HG03025 (cell line): ENCODE measurements around the gene HMCN2.

Source experiments
- ATAC-seq: cut with Tn5 transposase; IDR thresholded peaks from one replicate; pipeline ENCODE4 v1.9.1; 2021; ENCODE audit warnings: mild to moderate bottlenecking, moderate library complexity; ENCODE audit not compliant: unreplicated experiment, low FRiP score

The HMCN2 gene

DNA sequence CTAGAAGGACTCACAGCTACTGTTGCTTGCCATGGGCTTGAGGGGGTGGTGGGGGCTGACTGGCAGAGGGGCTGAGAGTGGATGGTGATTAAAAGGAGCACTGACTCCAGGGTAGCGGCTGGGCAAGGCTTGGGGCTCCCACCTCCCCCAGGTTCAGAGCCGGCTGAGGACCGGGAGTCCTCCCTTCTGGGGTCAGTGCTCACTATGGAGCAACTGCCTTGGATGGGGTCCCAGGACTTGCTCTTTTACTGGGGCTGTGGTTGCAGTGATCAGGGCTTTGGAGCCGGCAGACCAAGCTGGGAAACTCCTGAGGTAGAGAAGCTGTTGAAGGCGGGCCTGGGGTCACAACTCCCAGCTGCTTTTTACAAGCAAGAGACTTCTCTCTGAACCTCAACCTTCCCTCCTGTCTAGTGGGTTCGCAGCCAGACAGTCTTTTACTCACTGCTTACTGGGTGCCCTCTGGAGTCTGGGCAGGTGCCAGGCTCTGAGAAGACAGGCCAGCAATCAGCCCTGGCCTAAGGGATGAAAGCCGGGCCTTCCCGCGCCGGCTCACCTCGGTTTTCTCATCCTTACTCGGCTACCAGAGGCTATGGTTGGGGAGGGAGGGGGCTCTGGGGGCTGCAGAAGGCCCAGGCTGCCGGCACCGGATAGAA lies 178.4 kb downstream of the HMCN2 start:
- ATAC-seq = no peak

DNA sequence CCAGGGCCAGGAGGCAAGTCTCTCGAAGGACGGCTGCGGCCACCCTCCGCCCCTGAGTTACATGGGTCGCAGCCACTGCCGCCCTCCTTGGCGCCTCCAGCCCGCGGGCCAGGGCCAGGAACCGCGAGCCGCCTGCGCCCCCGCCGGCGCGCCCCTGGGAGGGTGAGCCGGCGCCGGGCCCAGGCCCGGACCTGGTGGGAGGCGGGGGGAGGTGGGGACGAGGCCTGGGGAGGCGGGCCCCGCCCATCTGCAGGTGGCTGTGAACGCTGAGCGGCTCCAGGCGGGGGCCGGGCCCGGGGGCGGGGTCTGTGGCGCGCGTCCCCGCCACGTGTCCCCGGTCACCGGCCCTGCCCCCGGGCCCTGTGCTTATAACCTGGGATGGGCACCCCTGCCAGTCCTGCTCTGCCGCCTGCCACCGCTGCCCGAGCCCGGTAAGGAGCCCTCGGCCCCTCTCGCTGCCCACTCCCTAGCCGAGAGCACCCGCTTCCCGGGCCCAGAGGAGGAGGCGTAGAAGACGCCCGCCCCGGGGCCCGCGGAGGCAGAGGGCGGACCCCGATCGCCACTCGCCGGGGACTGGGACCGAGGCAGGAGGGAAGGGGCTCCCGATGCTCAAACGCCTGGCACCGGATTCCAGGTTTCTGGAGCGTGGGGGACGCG lies 179.1 kb downstream of the HMCN2 start, which contains the start of gene ASS1:
TSS of gene ASS1 (plus strand) at position 397 of the 657 bp plus-strand sequence. CDS start 7,268 bp downstream, outside the sequence.
- ATAC-seq = no peak

DNA sequence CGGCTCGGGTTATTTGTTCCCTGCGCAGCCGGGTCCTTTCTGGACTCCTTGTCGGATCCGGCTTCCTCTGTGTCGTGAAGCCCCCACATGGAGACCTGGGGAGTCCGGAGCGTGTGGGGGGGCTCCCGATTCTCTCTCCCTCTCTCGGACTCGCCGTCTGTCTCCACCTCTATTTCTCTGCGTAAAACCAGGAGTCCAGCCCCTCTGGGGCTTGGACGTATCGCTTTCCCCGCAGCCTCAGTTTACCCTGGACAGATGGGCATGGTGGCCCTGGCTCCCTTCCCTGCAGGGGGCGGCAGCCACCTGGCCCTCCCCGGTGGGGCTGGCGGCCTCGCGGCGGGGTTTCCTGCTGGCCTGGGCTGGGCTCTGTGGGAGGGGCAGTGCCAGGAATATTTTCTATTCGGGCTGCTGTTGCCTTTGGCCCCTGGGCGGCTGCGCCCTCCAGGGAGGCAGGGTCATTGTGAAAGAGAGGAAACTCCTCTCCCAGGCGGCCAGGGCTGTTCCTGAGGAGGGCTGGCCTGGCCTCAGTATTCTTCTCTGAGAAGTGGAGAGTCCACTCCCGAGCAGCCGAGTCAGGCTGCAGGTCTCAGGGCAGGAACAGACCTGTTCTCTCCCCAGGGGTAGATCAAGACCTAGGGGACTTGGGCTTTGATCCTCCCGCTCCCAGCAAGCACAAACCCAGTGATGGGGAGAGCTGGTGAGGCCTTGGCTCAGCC lies 179.9 kb downstream of the HMCN2 start:
- no peak for ATAC-seq

DNA sequence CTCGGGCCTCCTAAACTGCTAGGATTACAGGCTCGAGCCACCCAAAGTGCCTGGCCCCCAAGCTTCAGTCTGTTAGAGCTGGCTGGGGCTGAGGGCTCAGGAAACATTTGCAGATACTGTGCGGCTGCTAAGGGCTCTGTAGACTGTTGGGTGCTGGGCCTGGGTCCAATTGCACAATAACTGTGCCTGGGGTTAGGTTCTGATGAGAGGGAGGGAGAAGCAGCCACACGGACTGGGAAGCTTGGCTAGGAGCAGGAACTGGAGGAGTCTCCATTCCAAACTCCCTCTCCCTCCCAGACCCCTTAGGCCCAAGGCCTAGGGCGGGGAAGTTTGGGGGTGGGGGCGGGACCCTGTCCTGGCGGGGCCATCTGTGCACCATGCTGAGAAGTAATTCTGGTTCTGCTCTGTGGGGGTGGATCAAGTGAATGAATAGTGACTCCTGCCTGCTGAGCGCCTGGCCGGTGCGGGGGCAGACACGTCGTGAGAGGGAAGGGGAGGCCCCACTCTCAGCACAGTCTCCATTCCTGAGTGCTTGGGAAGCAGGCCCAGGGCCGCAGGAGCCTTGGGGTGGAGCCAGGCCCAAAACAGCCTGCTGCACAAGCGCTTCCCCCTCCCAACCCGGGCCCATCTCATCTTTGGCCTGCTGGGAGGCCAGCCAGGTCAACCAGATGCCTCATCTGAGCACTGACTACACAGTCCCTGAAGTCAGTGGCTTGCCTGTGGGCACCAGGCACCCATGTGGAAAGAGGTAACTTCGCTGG lies 180.7 kb downstream of the HMCN2 start:
- no peak for ATAC-seq

DNA sequence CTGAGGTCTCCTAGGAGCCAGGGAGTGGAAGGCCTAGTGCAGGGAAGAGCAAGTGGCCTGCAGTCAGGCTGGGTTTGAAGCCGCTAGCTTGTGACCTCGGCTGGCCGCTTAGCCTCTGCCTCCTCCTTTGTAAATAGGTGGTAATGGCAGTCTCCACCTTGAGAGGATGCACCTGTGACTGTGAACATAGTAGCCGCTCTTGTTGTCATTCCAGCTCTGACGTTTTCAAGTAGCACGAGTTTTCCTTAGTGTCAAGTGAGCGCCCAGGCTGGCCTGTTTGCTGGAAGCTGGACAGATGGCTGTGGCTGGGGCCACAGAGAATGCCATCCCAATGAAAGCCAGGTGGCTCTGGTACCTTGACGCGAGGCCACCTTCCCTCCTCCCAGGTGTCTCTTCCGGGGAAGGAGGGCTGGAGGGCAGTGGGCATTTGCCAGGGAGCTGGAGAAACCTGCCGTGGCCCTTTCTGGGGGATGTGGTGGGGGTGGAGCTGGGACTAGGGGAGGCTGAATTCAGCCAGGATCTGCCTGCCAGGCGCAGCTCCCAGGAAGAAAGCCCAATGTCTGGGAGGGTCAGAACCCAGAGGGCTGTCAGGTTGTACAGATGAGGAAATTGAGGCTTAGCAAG lies 181.7 kb downstream of the HMCN2 start:
- no peak for ATAC-seq

DNA sequence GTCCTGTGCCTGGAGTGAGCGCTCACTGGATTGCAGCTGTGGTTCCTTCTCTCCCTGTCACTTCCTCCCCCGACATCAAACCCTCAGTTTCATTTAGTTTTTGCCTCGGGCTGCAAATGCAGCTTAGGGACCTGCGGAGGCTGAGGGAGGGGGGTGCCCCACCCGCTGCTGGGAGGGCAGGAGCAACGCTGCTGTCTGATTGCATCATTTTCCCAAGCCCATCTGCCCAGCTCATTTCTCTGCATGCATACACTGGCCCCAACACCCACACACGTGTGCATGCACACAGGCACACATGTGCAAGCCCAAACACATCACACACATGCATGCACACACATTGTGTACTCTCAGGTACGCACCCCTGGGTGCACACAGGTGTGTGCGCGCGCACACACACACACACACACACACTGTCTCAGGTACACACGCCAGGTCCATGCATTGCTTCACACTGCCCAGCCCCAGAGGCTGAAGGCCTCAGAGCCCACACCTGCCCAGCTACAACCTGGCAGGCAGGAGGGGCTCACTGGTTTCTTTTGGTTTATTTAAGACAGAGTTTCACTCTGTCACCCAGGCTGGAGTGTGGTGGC lies 182.6 kb downstream of the HMCN2 start:
- ATAC-seq = no peak

DNA sequence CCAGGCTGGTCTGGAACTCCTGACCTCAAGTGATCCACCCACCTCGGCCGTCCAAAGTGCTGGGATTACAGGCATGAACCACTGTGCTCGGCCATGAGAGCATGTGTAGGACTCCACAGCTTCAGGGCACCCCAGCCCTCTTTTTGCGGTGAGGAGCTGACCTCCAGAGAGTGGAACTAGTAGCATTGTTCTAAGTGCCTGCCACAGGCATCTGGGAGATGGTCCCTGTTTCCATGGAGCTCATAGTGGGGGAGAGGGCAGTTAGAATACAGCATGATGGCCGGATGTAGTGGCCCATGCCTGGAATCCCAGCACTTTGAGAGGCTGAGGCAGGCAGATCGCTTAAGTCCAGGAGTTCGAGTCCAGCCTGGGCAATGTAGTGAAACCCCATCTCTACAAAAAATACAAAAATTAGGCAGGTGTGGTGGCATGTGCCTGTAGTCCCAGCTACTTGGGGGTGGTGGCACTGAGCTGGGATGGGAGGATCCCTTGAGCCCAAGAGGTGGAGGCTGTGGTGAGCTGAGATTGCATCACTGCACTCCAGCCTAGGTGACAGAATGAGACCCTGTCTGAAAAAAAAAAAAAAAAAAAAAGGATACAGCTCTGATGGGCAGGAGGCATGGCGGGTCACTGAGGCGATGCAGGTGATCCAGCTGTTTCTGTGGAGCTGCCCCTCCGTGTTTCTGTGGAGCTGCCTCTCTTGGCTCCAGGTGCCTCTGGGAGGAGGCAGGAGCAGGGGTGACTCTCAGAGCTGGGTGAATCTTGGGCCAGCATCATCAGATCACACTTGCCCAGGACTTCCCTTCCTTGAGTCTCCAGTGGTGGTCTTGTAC lies 183.4 kb downstream of the HMCN2 start:
- no peak for ATAC-seq

DNA sequence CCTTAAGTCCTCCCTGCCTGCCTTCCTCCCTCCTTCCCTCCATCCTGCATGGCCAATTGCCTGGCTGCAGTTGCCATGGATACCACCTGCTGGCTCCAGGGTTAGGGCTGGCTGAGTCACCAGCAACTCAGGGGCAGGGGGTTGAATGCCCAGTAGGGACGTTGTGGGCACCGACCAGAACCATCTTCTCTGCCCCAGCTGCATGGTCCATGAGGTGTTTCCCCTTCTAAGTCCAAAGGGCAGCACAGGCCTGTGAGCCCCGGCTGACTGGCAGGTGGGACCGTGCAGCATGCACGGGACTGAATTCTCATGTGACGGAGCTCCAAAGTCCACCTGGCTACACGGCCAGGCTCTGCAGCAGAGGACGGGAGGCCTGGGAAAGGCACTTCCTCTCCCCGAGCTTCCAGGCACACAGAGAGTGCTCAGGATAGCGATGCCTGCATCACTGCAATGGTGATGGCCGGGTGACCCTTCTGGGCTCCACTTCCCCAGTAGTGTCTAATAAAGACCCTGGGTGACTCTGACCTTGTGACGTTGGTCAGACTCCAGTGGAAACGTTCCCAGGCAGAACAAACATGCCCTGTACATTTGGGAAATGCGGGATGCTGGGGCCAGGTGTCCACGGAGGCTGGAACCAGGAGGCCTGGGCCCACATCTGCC lies 184.9 kb downstream of the HMCN2 start:
- no peak for ATAC-seq

DNA sequence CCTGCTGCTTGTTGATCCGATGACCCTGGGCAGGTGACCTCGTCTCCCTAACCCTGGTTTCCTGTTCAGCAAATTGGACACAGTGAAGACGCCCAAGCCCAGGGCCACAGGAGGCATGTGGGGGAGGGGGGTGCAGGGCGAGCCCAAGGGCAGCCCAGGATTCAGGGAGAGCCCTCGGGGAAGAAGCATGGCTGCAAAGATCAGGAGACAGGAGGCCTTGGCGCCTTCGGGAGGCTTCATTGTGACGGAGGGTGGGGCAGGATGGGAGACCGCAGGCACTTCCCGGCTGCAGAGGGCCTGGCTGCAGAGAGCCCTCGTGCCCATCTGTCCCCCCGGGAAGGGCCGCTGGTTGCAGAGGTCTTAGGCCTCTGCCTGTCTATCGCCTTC lies 185.4 kb downstream of the HMCN2 start:
- ATAC-seq = no peak

DNA sequence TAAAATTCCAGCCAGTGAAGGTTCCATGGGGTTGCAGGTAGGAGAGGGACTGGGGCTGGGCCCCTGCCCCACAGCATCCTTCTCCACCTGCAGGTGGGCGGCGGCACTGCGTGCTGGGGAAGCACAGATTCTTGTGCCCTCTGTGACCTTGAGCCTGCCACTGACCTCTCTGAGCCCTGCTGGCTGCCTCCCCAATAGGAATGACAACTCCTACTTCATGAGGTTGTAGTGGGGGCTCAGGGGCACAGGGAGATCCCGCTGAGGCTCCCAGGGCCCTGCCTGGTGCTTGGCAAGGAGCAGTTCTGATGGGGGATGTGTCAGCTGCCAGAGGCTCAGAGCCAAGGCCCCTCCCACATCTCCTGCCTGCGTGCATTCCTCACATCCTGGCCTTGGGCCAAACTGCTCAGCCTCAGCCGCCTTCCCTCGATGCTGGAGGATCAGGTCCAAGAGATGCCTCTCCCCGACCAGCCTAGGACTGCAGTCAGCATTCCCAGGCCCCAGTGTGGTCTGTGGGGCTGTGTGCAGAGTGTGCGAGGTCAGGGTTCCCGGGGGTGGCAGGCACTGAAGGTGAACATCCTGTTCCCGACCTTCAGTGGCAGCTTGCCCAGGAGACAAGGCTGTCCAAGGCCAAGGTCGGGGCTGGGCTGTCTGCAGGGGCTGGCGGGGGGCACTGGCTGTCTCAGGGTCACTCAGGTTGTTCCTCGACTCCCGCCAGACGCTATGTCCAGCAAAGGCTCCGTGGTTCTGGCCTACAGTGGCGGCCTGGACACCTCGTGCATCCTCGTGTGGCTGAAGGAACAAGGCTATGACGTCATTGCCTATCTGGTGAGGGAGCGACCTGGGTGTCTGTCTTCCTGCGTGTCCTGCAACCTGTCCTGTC lies 186.2 kb downstream of the HMCN2 start:
- ATAC-seq = no peak

DNA sequence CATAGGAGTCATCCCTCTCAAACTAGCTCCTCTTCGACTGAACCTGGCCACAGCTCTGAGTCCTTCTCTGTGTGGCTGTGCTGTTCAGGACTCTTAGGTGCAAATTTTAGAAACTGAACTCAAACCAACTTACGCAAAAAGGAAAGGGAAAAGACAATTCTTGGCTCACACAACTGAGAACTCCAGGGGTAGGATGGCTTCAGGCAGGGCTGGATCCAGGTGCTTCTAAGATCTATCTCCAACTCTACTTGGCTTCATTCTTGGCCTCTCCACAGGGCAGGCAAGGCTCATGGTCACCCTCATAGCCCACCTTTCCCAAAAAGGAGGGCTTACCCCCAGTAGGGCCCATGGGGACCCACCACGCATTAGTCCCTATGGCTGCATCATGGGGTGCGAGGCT lies 187.3 kb downstream of the HMCN2 start:
- ATAC-seq = no peak

DNA sequence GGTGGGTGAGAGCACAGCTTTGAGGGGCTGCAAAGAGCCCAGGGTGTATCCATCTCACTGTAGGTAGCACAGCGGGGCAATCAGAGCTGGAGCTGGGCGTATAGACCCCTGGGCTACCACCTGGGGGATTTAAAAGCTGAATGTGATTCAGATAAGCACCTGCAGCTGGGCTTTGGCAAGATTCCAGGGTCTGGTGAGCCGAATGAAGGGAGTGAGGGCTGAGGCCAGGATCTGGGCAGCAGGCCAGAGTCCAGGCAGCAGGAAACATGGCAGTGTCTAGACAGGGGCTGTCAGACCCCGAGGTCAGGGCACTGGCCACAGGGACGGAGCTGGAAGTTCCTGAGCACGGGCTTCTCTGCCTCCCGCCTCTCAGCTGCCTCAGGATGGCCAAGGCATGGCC lies 187.9 kb downstream of the HMCN2 start:
- no peak for ATAC-seq

DNA sequence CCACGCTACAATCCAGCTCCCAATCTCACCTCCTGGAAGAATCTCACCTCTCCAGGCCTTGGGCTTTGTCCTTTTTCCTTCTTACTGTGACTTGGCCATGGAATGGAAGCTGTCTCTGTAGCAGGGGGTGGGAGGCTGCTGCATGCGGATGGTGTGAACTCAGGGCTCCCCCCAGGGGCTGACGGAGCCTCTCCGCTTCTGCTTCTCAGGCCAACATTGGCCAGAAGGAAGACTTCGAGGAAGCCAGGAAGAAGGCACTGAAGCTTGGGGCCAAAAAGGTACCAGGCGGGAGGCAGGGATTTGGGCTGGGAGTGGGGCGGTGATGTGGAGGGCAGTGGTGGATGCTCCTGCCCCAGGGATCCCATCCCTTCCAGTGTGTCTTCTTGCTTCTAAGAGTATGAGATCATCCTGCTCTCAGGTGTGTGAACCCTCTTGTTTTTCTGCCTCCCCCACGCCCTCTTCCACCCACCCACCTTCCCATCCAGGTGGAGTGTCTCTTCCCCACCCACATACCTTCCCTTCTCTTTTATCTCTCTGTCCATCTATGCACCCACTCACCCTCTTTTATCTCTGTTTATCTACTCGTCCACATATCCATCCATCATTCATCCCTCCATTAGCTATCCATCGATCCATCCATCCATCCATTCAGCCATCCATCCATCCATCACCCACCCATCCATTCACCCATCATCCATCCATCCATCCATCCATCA lies 188.7 kb downstream of the HMCN2 start:
- no peak for ATAC-seq

DNA sequence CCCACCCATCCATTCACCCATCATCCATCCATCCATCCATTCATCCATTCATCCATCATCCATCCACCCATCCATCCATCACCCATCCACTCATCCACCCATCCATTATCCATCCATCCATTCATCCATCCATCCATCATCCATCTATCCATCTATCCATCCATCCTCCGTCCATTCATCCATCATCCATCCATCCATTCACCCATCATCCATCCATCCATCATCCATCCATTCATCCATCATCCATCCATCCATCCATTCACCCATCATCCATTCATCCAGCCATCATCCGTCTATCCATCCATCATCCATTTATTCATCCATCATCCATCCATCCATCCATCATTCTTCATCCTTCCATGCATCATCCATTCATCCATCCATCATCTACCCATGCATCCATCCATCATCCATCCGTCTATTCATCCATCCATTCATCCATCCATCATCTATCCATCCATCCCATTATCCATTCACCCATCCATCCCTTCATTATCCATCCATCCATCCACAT lies 189.3 kb downstream of the HMCN2 start:
- no peak for ATAC-seq

DNA sequence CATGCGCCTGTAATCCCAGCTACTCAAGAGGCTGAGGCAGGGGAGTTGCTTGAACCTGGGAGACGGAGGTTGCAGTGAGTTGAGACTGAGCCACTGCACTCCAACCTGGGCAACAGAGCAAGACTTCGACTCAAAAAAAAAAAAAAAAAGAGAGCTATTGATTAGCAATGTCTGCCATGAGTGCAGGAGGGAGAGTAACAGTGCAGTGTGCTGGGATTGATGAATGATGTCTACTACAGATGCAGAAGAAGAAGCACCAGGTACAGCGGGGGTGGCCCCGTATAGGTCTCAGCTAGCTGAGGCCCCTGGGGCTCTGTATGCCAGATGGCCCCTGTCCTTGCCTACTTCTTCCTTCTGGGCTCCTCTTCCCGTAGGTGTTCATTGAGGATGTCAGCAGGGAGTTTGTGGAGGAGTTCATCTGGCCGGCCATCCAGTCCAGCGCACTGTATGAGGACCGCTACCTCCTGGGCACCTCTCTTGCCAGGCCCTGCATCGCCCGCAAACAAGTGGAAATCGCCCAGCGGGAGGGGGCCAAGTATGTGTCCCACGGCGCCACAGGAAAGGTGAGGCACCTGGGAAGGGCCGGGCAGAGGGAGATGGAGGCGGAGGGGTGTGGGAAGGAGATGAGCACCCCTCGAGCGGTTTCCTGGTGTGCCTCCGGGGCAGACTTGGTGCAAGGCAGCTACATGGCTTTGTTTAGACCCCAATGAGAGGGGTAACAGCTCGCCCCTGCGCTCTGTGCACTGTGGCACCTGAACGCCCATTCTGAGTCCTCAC lies 192.7 kb downstream of the HMCN2 start:
- no peak for ATAC-seq

DNA sequence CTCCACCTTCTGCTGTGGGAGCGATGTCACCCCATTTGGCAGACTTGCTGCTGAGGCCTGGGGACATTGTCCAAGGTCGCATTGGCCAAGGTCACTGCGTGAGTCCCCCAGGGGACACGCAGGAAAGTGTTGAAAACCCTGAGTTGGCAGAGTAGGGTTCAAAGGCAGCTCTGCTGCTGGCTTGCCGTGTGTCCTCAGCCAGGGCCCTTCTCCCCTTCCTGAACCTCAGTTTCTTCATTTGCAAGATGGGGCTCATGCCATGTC lies 193.2 kb downstream of the HMCN2 start:
- no peak for ATAC-seq

DNA sequence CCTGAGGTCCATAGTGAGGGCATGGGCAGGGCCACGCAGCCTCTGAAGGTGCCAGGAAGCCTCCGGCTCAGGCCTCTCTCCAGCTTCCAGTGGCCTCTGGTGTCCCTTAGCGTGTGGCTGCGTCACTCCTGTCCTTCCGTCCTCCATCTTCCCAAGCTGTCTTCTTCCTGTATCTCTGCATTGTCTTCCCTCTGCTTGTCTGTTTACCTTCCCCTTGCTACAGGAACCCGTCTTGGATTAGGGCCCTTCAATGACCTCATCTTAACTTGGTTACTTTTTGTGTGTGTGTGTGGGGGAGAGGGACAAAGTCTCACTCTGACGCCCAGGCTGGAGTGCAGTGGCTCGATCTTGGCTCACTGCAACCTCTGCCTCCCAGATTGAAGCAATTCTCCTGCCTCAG lies 193.6 kb downstream of the HMCN2 start:
- no peak for ATAC-seq
